WI38 (cell line): ENCODE measurements around the gene CABP4.

Experiments
- H3K4me3 ChIP-seq: 2 replicates; pipeline ENCODE4 v1.5.1; 2011; ENCODE audit warnings: low read depth, mild to moderate bottlenecking, control low read depth, low read length
- TF ChIP-seq, protein P1 (sequence below): IDR thresholded peaks from 2 replicates; pipeline ENCODE4 v1.5.1; 2012; ENCODE audit warnings: low read depth, mild to moderate bottlenecking, control low read depth, low read length

CABP4 gene

DNA sequence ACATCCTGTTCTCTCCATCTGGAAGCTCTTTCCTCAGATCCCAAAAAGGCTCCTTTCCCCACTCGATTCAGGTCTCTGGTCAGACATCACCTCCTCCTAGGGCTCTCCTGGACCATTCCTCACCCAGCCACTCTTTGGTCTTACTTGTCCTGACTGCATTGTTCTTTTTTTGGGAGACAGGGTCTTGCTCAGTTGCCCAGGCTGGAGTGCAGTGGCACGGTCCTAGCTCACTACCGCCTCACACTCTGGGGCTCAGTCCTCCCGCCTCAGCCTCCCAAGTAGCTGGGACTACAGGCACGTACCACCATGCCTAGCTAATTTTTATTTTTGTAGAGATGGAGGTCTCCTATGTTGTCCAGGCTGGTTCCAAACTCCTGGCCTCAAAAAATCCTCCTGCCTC lies 9.6 kb upstream of the CABP4 start:
- no peak overlapping the region for H3K4me3 ChIP-seq

DNA sequence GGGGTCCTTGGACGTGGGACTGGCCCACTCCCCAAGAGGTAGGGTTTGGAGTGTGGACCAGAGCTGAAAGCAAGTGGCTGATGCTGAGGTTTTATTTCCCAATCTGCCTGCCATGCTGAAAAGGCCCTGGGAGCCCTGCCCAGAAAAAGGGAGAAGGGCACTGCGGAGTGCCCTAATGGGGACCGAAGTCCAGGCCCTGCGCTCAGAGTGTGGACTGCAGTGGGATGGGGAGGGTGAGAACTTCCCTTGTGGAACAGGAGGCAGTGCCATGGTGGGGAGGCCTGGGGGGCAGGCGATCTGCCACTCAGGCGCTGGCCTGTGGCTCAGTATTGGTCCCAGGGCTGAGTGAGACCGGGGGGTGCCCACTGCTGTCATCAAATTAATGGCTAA lies 6.9 kb upstream of the CABP4 start:
- no peak overlapping the region for H3K4me3 ChIP-seq
- TF ChIP-seq, protein P1, sequence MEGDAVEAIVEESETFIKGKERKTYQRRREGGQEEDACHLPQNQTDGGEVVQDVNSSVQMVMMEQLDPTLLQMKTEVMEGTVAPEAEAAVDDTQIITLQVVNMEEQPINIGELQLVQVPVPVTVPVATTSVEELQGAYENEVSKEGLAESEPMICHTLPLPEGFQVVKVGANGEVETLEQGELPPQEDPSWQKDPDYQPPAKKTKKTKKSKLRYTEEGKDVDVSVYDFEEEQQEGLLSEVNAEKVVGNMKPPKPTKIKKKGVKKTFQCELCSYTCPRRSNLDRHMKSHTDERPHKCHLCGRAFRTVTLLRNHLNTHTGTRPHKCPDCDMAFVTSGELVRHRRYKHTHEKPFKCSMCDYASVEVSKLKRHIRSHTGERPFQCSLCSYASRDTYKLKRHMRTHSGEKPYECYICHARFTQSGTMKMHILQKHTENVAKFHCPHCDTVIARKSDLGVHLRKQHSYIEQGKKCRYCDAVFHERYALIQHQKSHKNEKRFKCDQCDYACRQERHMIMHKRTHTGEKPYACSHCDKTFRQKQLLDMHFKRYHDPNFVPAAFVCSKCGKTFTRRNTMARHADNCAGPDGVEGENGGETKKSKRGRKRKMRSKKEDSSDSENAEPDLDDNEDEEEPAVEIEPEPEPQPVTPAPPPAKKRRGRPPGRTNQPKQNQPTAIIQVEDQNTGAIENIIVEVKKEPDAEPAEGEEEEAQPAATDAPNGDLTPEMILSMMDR, result no peak

More for the DNA sequence above, 9.6 kb upstream of the CABP4 start:
- TF ChIP-seq, protein P1, result no peak

GRCh38 chr11:67449116-67449844 lies 5.9 kb upstream of the CABP4 start:
- TF ChIP-seq, protein P1, result no peak
- no peak overlapping the region for H3K4me3 ChIP-seq

GRCh38 chr11:67450796-67451657 lies 4.1 kb upstream of the CABP4 start:
- TF ChIP-seq, protein P1, result no peak

DNA sequence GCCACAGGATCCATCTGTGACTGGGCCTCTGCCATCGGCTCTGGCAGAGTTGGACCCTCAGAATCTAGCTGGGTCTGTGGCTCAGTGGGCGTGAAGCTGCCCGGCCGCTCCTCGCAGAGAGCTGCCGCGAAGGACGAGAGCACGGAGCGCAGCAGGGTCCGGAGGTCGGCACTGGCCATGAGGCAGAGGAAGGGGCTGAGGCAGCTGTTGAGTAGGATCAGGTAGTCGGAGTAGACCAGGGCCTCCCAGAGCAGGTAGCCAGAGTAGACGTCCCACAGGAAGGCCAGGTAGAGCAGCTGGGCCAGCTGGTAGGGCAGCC lies 3.5 kb upstream of the CABP4 start:
- TF ChIP-seq, protein P1, result no peak
- no peak overlapping the region for H3K4me3 ChIP-seq

More at GRCh38 chr11:67450796-67451657, 4.1 kb upstream of the CABP4 start:
- no peak overlapping the region for H3K4me3 ChIP-seq

- no peak within 1 kb of the TSS for H3K4me3 ChIP-seq
- TF ChIP-seq, protein P1, result no peak
Measured at GRCh38 chr11:67452141-67452952, 2.8 kb upstream of the CABP4 start, which contains the start of gene GPR152. GPR152 (minus strand) TSS chr11:67452729; CDS start chr11:67452724, 5 bp downstream.
